Neural cell (in vitro differentiated cells): ENCODE results near the gene NLRC3. TPM values are rescaled to one million over a fixed set of nuclear protein-coding genes. Genes with fewer than 3 reads are reported as not detected.

Experiments
- H2AFZ ChIP-seq: fragments of 200-600, 300-800 bp; sonication (generic), shearing (Covaris generic); 2 replicates; pipeline ENCODE4 v1.6.0; 2014; ENCODE audit warnings: low read depth, mild to moderate bottlenecking, antibody characterized with exemption, low read length, moderate library complexity
- H3F3A ChIP-seq: fragments of 200-600 bp; shearing (Covaris generic); 2 replicates; pipeline ENCODE4 v1.6.1; 2016; ENCODE audit warnings: mild to moderate bottlenecking, moderate library complexity, mixed read lengths, antibody characterized with exemption, low read length; ENCODE audit not compliant: insufficient read depth, poor library complexity, severe bottlenecking
- H3K27ac ChIP-seq: fragments of 200-600, 300-800 bp; sonication (generic), shearing (Covaris generic); 2 replicates; pipeline ENCODE4 v1.5.1; 2014; ENCODE audit warnings: mild to moderate bottlenecking, low read length, moderate library complexity
- H3K27me3 ChIP-seq: fragments of 300-800, 200-600 bp; sonication (generic), shearing (Covaris generic); 2 replicates; pipeline ENCODE4 v1.6.0; 2014; ENCODE audit warnings: mild to moderate bottlenecking, low read depth, low read length, moderate library complexity; ENCODE audit not compliant: insufficient read depth
- H3K36me3 ChIP-seq: fragments of 300-800, 200-600 bp; sonication (generic), shearing (Covaris generic); 2 replicates; pipeline ENCODE4 v1.5.1; 2014; ENCODE audit warnings: mild to moderate bottlenecking, antibody characterized with exemption, low read length, moderate library complexity; ENCODE audit not compliant: insufficient read depth
- H3K4me2 ChIP-seq: fragments of 300-800, 200-600 bp; sonication (generic), shearing (Covaris generic); 2 replicates; pipeline ENCODE4 v1.6.0; 2014; ENCODE audit warnings: mild to moderate bottlenecking, low read length
- H3K4me3 ChIP-seq: fragments of 300-800, 200-600 bp; sonication (generic), shearing (Covaris generic); 2 replicates; pipeline ENCODE4 v1.5.1; 2014; ENCODE audit warnings: mild to moderate bottlenecking, low read length, moderate library complexity
- H3K79me2 ChIP-seq: fragments of 200-600 bp; shearing (Covaris generic); replicated peaks from 2 replicates; pipeline ENCODE4 v1.6.0; 2014; ENCODE audit warnings: mild to moderate bottlenecking, low read length, moderate library complexity; ENCODE audit not compliant: insufficient read depth
- H3K9ac ChIP-seq: fragments of 300-800, 200-600 bp; sonication (generic), shearing (Covaris generic); 2 replicates; pipeline ENCODE4 v1.6.1; 2016; ENCODE audit warnings: mild to moderate bottlenecking, low read length, mixed read lengths
- H3K9me2 ChIP-seq: fragments of 200-600 bp; shearing (Covaris generic); 2 replicates; pipeline ENCODE4 v1.6.1; 2016; ENCODE audit warnings: mild to moderate bottlenecking, low read length, mixed read lengths; ENCODE audit not compliant: insufficient read depth
- H3K9me3 ChIP-seq: fragments of 200-600, 300-800 bp; sonication (generic), shearing (Covaris generic); 2 replicates; pipeline ENCODE4 v1.6.1; 2016; ENCODE audit warnings: mild to moderate bottlenecking, mixed run types, low read length, moderate library complexity, mixed read lengths
- H4K20me1 ChIP-seq: fragments of 200-600 bp; shearing (Covaris generic); 2 replicates; pipeline ENCODE4 v1.6.1; 2016; ENCODE audit warnings: mild to moderate bottlenecking, mixed run types; ENCODE audit not compliant: insufficient read depth
- CTCF ChIP-seq: fragments of 450-650 bp; IDR thresholded peaks from 2 replicates; pipeline ENCODE4 v1.5.1; 2014; ENCODE audit warnings: antibody characterized with exemption, mild to moderate bottlenecking, moderate library complexity; ENCODE audit not compliant: poor library complexity, severe bottlenecking
- EP300 ChIP-seq: fragments of 450-650 bp; conservative IDR thresholded peaks from 2 replicates; pipeline ENCODE4 v1.6.1; 2014; ENCODE audit warnings: antibody characterized with exemption, mild to moderate bottlenecking, moderate library complexity; ENCODE audit not compliant: poor library complexity, severe bottlenecking
- EZH2 ChIP-seq: fragments of 200-600, 300-800 bp; shearing (Covaris generic), sonication (generic); IDR thresholded peaks from 2 replicates; pipeline ENCODE4 v1.6.1; 2014; ENCODE audit warnings: antibody characterized with exemption, low read length, borderline replicate concordance, mild to moderate bottlenecking; ENCODE audit not compliant: insufficient read depth, poor library complexity, severe bottlenecking
- MXI1 ChIP-seq: fragments of 450-650 bp; conservative IDR thresholded peaks from 2 replicates; pipeline ENCODE4 v1.6.1; 2014; ENCODE audit warnings: antibody characterized with exemption, mild to moderate bottlenecking; ENCODE audit not compliant: poor library complexity, severe bottlenecking
- POLR2AphosphoS5 ChIP-seq: IDR thresholded peaks from 2 replicates; pipeline ENCODE4 v1.6.1; 2012
- RAD21 ChIP-seq: fragments of 450-650 bp; conservative IDR thresholded peaks from 2 replicates; pipeline ENCODE4 v1.6.1; 2014; ENCODE audit warnings: antibody characterized with exemption, mild to moderate bottlenecking, moderate library complexity
- SMC3 ChIP-seq: fragments of 450-650 bp; conservative IDR thresholded peaks from 2 replicates; pipeline ENCODE4 v1.6.1; 2014; ENCODE audit warnings: antibody characterized with exemption, mild to moderate bottlenecking, moderate library complexity; ENCODE audit not compliant: poor library complexity
- TAF1 ChIP-seq: IDR thresholded peaks from 2 replicates; pipeline ENCODE4 v1.6.1; 2012; ENCODE audit warnings: low read depth
- polyA plus RNA-seq: library from polyadenylated mRNA; depleted of rRNA; stranded (reverse); fragments of >200 nt; gene quantifications from 2 replicates; pipeline ENCODE4 v1.2.3, GENCODE V29; 2014
- TF ChIP-seq, protein P1 (sequence below): IDR thresholded peaks from 2 replicates; pipeline ENCODE4 v1.6.1; 2012; ENCODE audit warnings: borderline replicate concordance

Gene NLRC3
- polyA plus RNA-seq, 1 donor from 2014 or later = 0.57 TPM

DNA sequence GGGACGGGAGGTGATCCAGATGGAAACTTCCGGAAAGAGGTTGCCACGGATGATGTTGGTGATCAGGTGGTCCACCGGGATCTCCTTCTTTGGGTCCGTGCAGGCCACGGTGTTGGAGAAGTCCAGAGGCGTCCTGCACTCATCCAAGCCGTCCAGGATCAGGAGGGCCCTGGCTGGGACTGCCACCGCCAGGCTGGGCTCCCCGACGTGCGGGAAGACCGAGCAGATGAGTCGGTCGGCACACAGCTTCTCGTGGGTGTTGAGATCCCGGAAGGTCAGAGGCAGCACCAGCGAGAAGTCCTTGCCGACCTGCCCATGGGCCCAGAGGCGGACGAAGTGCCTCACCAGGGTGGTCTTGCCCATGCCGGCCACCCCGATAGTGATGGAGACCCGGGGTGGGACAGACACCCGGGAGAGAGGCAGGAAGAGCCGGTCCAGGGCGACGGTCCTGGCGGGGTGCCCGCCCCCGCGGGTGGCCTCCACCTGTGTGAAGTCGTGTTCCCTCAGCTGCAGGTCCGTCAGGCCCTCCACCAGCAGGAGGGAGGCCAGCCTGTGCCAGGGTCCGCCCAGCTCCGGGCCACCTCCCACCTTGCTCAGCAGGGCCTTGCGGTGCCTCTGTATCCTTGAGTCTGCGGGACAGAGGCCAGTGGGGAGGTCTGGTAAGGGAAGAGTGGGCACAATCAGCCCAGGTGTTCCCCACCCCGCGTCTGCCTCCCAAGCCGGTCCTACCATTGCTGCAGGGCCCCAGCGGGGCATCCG is 12.9 kb downstream of the NLRC3 start:
- Histone ChIP-seq H3K9ac (no peak overlapping the region), H2AFZ (no peak overlapping the region), H4K20me1 (no peaks in the 10 kb centered on the region), H3K4me2 (no peak overlapping the region), H3K9me3 (no peaks in the 10 kb centered on the region), H3F3A (no peaks in the 10 kb centered on the region), H3K27ac (no peak overlapping the region), H3K27me3 (no peaks in the 10 kb centered on the region), H3K4me3 (no peak overlapping the region), H3K9me2 (no peaks in the 10 kb centered on the region), H3K36me3 (no peaks in the 10 kb centered on the region), H3K79me2 (no peaks in the 10 kb centered on the region)
- TF ChIP-seq SMC3 = no peak
- TF ChIP-seq MXI1 = no peak
- no peak for TF ChIP-seq RAD21
- no peak for TF ChIP-seq TAF1
- TF ChIP-seq CTCF = no peak
- TF ChIP-seq EP300 = no peak
- no peak for TF ChIP-seq EZH2
- no peak for TF ChIP-seq POLR2AphosphoS5
- TF ChIP-seq, protein P1, sequence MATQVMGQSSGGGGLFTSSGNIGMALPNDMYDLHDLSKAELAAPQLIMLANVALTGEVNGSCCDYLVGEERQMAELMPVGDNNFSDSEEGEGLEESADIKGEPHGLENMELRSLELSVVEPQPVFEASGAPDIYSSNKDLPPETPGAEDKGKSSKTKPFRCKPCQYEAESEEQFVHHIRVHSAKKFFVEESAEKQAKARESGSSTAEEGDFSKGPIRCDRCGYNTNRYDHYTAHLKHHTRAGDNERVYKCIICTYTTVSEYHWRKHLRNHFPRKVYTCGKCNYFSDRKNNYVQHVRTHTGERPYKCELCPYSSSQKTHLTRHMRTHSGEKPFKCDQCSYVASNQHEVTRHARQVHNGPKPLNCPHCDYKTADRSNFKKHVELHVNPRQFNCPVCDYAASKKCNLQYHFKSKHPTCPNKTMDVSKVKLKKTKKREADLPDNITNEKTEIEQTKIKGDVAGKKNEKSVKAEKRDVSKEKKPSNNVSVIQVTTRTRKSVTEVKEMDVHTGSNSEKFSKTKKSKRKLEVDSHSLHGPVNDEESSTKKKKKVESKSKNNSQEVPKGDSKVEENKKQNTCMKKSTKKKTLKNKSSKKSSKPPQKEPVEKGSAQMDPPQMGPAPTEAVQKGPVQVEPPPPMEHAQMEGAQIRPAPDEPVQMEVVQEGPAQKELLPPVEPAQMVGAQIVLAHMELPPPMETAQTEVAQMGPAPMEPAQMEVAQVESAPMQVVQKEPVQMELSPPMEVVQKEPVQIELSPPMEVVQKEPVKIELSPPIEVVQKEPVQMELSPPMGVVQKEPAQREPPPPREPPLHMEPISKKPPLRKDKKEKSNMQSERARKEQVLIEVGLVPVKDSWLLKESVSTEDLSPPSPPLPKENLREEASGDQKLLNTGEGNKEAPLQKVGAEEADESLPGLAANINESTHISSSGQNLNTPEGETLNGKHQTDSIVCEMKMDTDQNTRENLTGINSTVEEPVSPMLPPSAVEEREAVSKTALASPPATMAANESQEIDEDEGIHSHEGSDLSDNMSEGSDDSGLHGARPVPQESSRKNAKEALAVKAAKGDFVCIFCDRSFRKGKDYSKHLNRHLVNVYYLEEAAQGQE = no peak

GRCh38 chr16:3562914-3563480 is 14.2 kb downstream of the NLRC3 start:
- no peaks in the 10 kb centered on the region for H3K36me3 ChIP-seq
- H3K9me2 ChIP-seq = no peaks in the 10 kb centered on the region
- no peak overlapping the region for H3K4me3 ChIP-seq
- H3K79me2 ChIP-seq = no peaks in the 10 kb centered on the region
- H2AFZ ChIP-seq = no peak overlapping the region
- H3K4me2 ChIP-seq = no peak overlapping the region
- H3K27me3 ChIP-seq = no peaks in the 10 kb centered on the region
- H4K20me1 ChIP-seq = no peaks in the 10 kb centered on the region
- no peaks in the 10 kb centered on the region for H3K9me3 ChIP-seq
- TF ChIP-seq TAF1 (no peak), EZH2 (no peak), POLR2AphosphoS5 (no peak), EP300 (no peak), RAD21 (no peak)
- H3K9ac ChIP-seq = no peak overlapping the region
- H3F3A ChIP-seq = no peaks in the 10 kb centered on the region
- no peak overlapping the region for H3K27ac ChIP-seq
